Esophagus squamous epithelium (tissue), 5 donors: ENCODE data around the gene OVOL1. TPM values are rescaled to one million over a fixed set of nuclear protein-coding genes. Genes with fewer than 3 reads are reported as not detected.

ENCODE experiments used
- DNase-seq: peaks from one replicate; lab custom pipeline; 2025; lab: John Stamatoyannopoulos, UW
- H3K27ac ChIP-seq, 4 donors: fragments of 200-600 bp; sonication (generic); one replicate each; pipeline ENCODE4 v1.5.1; 2016 to 2019; ENCODE audit warnings: mild to moderate bottlenecking in 1 of 4
- H3K27me3 ChIP-seq, 4 donors: fragments of 200-600 bp; sonication (generic); 1 replicate in 3 of 4; 2 replicates in 1 of 4; pipeline versions ENCODE4 v1.5.1 to v1.6.0; 2017 to 2021; ENCODE audit warnings: antibody characterized with exemption in 1 of 4
- H3K36me3 ChIP-seq, 3 donors: fragments of 200-600 bp; sonication (generic); one replicate each; pipeline ENCODE4 v1.5.1; 2016 to 2019
- H3K4me1 ChIP-seq, 3 donors: fragments of 200-600 bp; sonication (generic); one replicate each; pipeline ENCODE4 v1.5.1; 2017 to 2019
- H3K4me3 ChIP-seq, 4 donors: fragments of 200-600 bp; sonication (generic); 1 replicate in 3 of 4; 2 replicates in 1 of 4; pipeline ENCODE4 v1.5.1; 2016 to 2019; ENCODE audit warnings: mild to moderate bottlenecking in 2 of 4, moderate library complexity in 1 of 4
- H3K9me3 ChIP-seq, 3 donors: fragments of 200-600 bp; sonication (generic); one replicate each; pipeline ENCODE4 v1.5.1; 2016 to 2019
- CTCF ChIP-seq, 6 experiments: fragments of 450-650 bp in 4 of 6; fragments of 200-600 bp in 2 of 6; sonication (generic) in 2 of 6; IDR thresholded peaks; one replicate each; pipeline ENCODE4 v1.5.1; 2016 to 2019; ENCODE audit warnings: antibody characterized with exemption in 6 of 6, mild to moderate bottlenecking in 4 of 6, moderate library complexity in 4 of 6
- POLR2A ChIP-seq, 4 donors: fragments of 450-650 bp; IDR thresholded peaks; one replicate each; pipeline ENCODE4 v1.6.1; 2017; ENCODE audit warnings: antibody characterized with exemption in 4 of 4, mild to moderate bottlenecking in 4 of 4, moderate library complexity in 3 of 4
- WGBS, 2 donors: methylation state at CpG; one replicate each; pipeline ENCODE4 v1.1.5; 2018; 5-methylcytosine and 5-hydroxymethylcytosine counted together
- intact Hi-C: fragments of 100-400 bp; cut with DNase I; formaldehyde crosslinking; loops from one replicate; pipeline ENCODE4 v1.15.0; 2022
- total RNA-seq, 4 donors: library from RNA; depleted of rRNA; stranded (reverse); fragments of >200 nt; gene quantifications; one replicate each; pipeline ENCODE4 v1.1.0, GENCODE V29; 2016
- donor health status: DM: yes; HTN: yes; CAD: no.

OVOL1 gene
- total RNA-seq, 4 donors from 2014 or later = 26.5 to 90.9 (median 55.3) TPM

- H3K9me3 ChIP-seq = no peaks in the 10 kb centered on the region
- H3K36me3 ChIP-seq = peaks cover 9 to 28% (median 18%) of the 10 kb centered on the region in 3 donors
- WGBS, 2 donors = 35 to 56% methylated on average over 8 of the region's 8 CpGs
- TF ChIP-seq CTCF (IDR thresholded peaks at IDR 0.05) (peak in 3 of 6 experiments; percentile 7 to 46 (median 29)), POLR2A (IDR thresholded peaks at IDR 0.05) (no peak)
- no peak overlapping the region for H3K27ac ChIP-seq
- intact Hi-C loops = loop anchor here (10.0 kb wide), 1 partner anchor 59 kb away; the partner anchor contains the start of gene KAT5
- H3K4me3 ChIP-seq = no peak overlapping the region
- DNase-seq = no peak
- no peaks in the 10 kb centered on the region for H3K27me3 ChIP-seq
- peaks cover 6 to 64% (median 45%) of the 10 kb centered on the region in 3 donors for H3K4me1 ChIP-seq
Observed at GRCh38 chr11:65773784-65774411, 13.0 kb upstream of the OVOL1 start.

GRCh38 chr11:65774525-65775306 is 12.1 kb upstream of the OVOL1 start:
- no peaks in the 10 kb centered on the region for H3K27me3 ChIP-seq
- H3K4me3 ChIP-seq = no peak overlapping the region
- peaks cover 16 to 33% (median 23%) of the 10 kb centered on the region in 3 donors for H3K36me3 ChIP-seq
- H3K27ac ChIP-seq = peak overlapping the region in 2 of 4 donors; percentile 57 to 82
- TF ChIP-seq POLR2A (IDR thresholded peaks at IDR 0.05) (no peak), CTCF (IDR thresholded peaks at IDR 0.05) (no peak)
- WGBS, 2 donors = 60 to 79% methylated on average over 2 to 8 of the region's 9 CpGs
- peaks cover 14 to 67% (median 51%) of the 10 kb centered on the region in 3 donors for H3K4me1 ChIP-seq
- DNase-seq = no peak
- H3K9me3 ChIP-seq = no peaks in the 10 kb centered on the region
- intact Hi-C loops = loop anchor here (10.0 kb wide), 1 partner anchor 60 kb away; the partner anchor contains the start of gene KAT5

GRCh38 chr11:65776196-65776595 is 10.7 kb upstream of the OVOL1 start:
- Histone ChIP-seq H3K27me3 (no peaks in the 10 kb centered on the region), H3K27ac (peak overlapping the region; percentile 19 to 83 (median 48)), H3K4me3 (no peak overlapping the region), H3K9me3 (no peaks in the 10 kb centered on the region), H3K4me1 (peaks cover 17 to 67% (median 51%) of the 10 kb centered on the region in 3 donors), H3K36me3 (peaks cover 16 to 33% (median 23%) of the 10 kb centered on the region in 3 donors)
- TF ChIP-seq CTCF (IDR thresholded peaks at IDR 0.05) = no peak
- TF ChIP-seq POLR2A (IDR thresholded peaks at IDR 0.05) = no peak
- no peak for DNase-seq
- intact Hi-C loops = loop anchor here (10.0 kb wide), 1 partner anchor 61 kb away; the partner anchor contains the start of gene KAT5
- 56 to 73% methylated on average over 5 to 6 of the region's 8 CpGs for WGBS, 2 donors

- peaks cover 23 to 73% (median 55%) of the 10 kb centered on the region in 3 donors for H3K4me1 ChIP-seq
- 60 to 70% methylated on average over 4 to 5 of the region's 8 CpGs for WGBS, 2 donors
Observed at GRCh38 chr11:65776710-65777141, 10.1 kb upstream of the OVOL1 start.

More at GRCh38 chr11:65776710-65777141, 10.1 kb upstream of the OVOL1 start:
- Histone ChIP-seq H3K4me3 (no peak overlapping the region), H3K9me3 (no peaks in the 10 kb centered on the region), H3K27me3 (no peaks in the 10 kb centered on the region), H3K36me3 (peaks cover 16 to 33% (median 23%) of the 10 kb centered on the region in 3 donors), H3K27ac (peak overlapping the region in 3 of 4 donors; percentile 38 to 83 (median 46))
- TF ChIP-seq POLR2A (IDR thresholded peaks at IDR 0.05) = no peak
- TF ChIP-seq CTCF (IDR thresholded peaks at IDR 0.05) = no peak
- intact Hi-C loops = loop anchor here (10.0 kb wide), 1 partner anchor 62 kb away; the partner anchor contains the start of gene KAT5
- no peak for DNase-seq
